Stimulated activated CD4-positive, alpha-beta T cell treated with anti-CD3 and anti-CD28 coated beads, Interleukin-12 subunit alpha, Interleukin-12 subunit beta, amount 100 ng/mL, for 4 hours (primary cell): ENCODE measurements around the gene PTPRH.
A peak's percentile ranks its signal among the peaks of the same experiment; 100 is the strongest.
"Not testable (repeated sequence)": the region's sequence is repeated elsewhere in the genome, so short reads cannot be mapped to it uniquely, and the experiment has no call there.

Source experiments
- DNase-seq: peaks from one replicate; pipeline ENCODE4 v3.0.0-alpha.2; 2020

PTPRH gene

GRCh38 chr19:55156202-55157063 lies 52.9 kb downstream of the PTPRH start:
- peak; percentile 29 for DNase-seq

GRCh38 chr19:55155784-55156183 lies 53.5 kb downstream of the PTPRH start:
- not testable (repeated sequence) for DNase-seq

GRCh38 chr19:55153652-55154264 lies 55.5 kb downstream of the PTPRH start:
- DNase-seq, result no peak

- DNase-seq, result no peak
Observed at GRCh38 chr19:55152017-55152416, 57.3 kb downstream of the PTPRH start.

- no peak for DNase-seq
Observed at GRCh38 chr19:55149078-55150003, 60.0 kb downstream of the PTPRH start, which contains the start of gene TNNT1. Gene TNNT1, minus strand, starts transcription at chr19:55149206. Its CDS starts 2,049 bp downstream, at chr19:55147157.

- no peak for DNase-seq
Observed at GRCh38 chr19:55147545-55148251, 61.6 kb downstream of the PTPRH start.

- DNase-seq, result no peak
Observed at GRCh38 chr19:55146705-55147273, 62.5 kb downstream of the PTPRH start.

GRCh38 chr19:55146078-55146704 lies 63.1 kb downstream of the PTPRH start:
- no peak for DNase-seq

- no peak for DNase-seq
Observed at GRCh38 chr19:55145232-55145631, 64.1 kb downstream of the PTPRH start.

GRCh38 chr19:55141696-55142095 lies 67.6 kb downstream of the PTPRH start:
- no peak for DNase-seq

GRCh38 chr19:55137915-55138314 lies 71.4 kb downstream of the PTPRH start:
- no peak for DNase-seq

GRCh38 chr19:55136399-55137102 lies 72.8 kb downstream of the PTPRH start:
- DNase-seq, result no peak

- no peak for DNase-seq
Observed at GRCh38 chr19:55134736-55135135, 74.6 kb downstream of the PTPRH start.

GRCh38 chr19:55133639-55134444 lies 75.5 kb downstream of the PTPRH start:
- no peak for DNase-seq

- no peak for DNase-seq
Observed at GRCh38 chr19:55132453-55133129, 76.7 kb downstream of the PTPRH start.

GRCh38 chr19:55131421-55131820 lies 77.9 kb downstream of the PTPRH start:
- DNase-seq, result no peak
